Endothelial cell of umbilical vein (primary cell): ENCODE data around the gene FILIP1.

Source experiments
- CTCF ChIP-seq, 2 donors: IDR thresholded peaks; 1 replicate in 1 of 2; 2 replicates in 1 of 2; pipeline ENCODE4 v1.5.1; 2011; ENCODE audit warnings: low read length in 2 of 2, mild to moderate bottlenecking in 2 of 2, moderate library complexity in 2 of 2, control low read depth in 1 of 2, inconsistent platforms in 1 of 2, low read depth in 1 of 2; ENCODE audit not compliant: insufficient read depth in 1 of 2; ENCODE audit errors: extremely low read depth in 1 of 2
- EZH2 ChIP-seq: IDR thresholded peaks from 2 replicates; pipeline ENCODE4 v1.6.1; 2012; ENCODE audit warnings: borderline replicate concordance, low read depth, mild to moderate bottlenecking, moderate library complexity, low read length, inconsistent platforms; ENCODE audit not compliant: severe bottlenecking
- FOS ChIP-seq: IDR thresholded peaks from 2 replicates; pipeline ENCODE4 v1.6.1; 2011; ENCODE audit warnings: mild to moderate bottlenecking, low read length, moderate library complexity, borderline replicate concordance; ENCODE audit not compliant: insufficient read depth
- GATA2 ChIP-seq: IDR thresholded peaks from 2 replicates; pipeline ENCODE4 v1.7.0; 2011; ENCODE audit warnings: low read depth, mild to moderate bottlenecking, moderate library complexity, mixed read lengths, low read length; ENCODE audit not compliant: insufficient read length, insufficient read depth
- JUN ChIP-seq: IDR thresholded peaks from 2 replicates; pipeline ENCODE4 v1.6.1; 2011; ENCODE audit warnings: borderline replicate concordance, low read depth; ENCODE audit not compliant: insufficient read length, insufficient read depth
- MAX ChIP-seq: IDR thresholded peaks from 2 replicates; pipeline ENCODE4 v1.6.1; 2011; ENCODE audit not compliant: insufficient read depth, insufficient read length
- POLR2A ChIP-seq: IDR thresholded peaks from 2 replicates; pipeline ENCODE4 v1.6.1; 2012; ENCODE audit warnings: low read depth, mild to moderate bottlenecking, control low read depth, low read length
- POLR2AphosphoS5 ChIP-seq: IDR thresholded peaks from 2 replicates; pipeline ENCODE4 v1.6.1; 2012; ENCODE audit warnings: low read depth, mild to moderate bottlenecking, control low read depth, low read length, moderate library complexity; ENCODE audit not compliant: insufficient read depth

GRCh38 chr6:75372884-75373283, 120.7 kb downstream of the FILIP1 start:
- TF ChIP-seq CTCF (IDR thresholded peaks at IDR 0.05; ENCODE audit: extremely low read depth in 1 of 2, insufficient read depth in 1 of 2, low read depth in 1 of 2, low read length in 2 of 2), result no peak
- TF ChIP-seq GATA2, result no peak
- TF ChIP-seq POLR2AphosphoS5, result no peak
- TF ChIP-seq EZH2, result no peak
- no peak for TF ChIP-seq POLR2A
- no peak for TF ChIP-seq MAX
- TF ChIP-seq FOS, result no peak
- TF ChIP-seq JUN, result no peak
